GM12872 (cell line): ENCODE results near the gene P3H3.

Experiments used
- CTCF ChIP-seq: IDR thresholded peaks from 3 replicates; pipeline ENCODE4 v1.5.1; 2011; ENCODE audit warnings: low read depth, mild to moderate bottlenecking, low read length, moderate library complexity; ENCODE audit not compliant: insufficient read depth

P3H3 gene

DNA sequence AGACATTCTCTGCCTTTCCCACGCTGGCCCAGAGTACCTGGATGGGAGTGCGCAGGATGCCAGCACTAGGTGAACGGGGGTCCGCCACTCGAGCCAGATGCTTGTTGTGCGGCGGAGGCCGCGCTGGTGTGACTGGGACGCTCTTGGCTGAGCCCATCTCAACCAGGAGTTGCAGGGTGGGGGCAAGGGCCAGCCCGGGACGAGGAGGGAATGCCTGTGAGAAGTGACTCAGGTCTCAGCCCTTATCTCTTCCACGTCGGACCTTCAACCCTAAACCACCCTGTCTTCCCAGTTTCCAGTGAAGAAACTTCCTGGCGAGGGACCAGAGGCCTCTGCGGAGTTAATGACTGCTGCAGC lies 22.6 kb downstream of the P3H3 start:
- no peak for TF ChIP-seq CTCF

DNA sequence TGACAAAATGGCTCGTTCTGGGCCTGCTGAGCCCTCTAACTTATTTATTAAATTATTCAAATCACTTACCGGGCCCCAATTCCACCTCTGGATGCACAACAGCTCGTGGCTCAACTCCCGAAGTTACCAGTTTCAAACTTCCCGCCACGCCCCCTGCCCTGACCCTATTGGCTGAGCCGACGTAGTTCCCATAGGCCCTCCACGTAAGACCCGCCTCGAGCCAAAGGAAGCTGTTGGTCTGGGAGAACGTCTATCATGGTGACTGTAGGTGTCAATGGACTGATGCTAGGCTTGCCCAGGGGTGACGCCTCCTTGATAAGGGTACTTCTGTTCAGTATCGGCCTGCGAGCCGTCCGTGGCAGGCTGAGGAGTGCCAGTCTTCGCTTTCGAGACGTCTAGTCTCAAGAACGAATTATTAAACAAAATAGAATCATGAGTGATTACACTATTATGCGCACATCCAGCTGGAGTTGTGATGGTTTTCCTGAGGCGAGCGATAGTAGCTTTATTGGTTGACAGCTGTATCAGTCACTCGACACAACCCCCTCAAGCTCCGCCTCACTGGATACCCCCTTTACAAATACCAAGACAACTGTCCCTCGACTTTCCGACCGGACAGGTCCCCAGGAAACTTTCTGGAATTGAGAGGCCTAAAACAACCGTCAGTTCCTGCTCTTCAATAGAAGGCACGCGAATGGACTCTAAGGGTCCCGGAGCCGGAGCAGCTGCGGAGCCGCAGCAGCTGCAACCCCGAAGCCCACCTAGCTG lies 23.1 kb downstream of the P3H3 start, which contains the start of gene CDCA3:
Gene CDCA3 (minus strand): TSS at position 134 of the 768 bp plus-strand sequence. CDS start 334 bp downstream, outside the sequence.
- no peak for TF ChIP-seq CTCF

DNA sequence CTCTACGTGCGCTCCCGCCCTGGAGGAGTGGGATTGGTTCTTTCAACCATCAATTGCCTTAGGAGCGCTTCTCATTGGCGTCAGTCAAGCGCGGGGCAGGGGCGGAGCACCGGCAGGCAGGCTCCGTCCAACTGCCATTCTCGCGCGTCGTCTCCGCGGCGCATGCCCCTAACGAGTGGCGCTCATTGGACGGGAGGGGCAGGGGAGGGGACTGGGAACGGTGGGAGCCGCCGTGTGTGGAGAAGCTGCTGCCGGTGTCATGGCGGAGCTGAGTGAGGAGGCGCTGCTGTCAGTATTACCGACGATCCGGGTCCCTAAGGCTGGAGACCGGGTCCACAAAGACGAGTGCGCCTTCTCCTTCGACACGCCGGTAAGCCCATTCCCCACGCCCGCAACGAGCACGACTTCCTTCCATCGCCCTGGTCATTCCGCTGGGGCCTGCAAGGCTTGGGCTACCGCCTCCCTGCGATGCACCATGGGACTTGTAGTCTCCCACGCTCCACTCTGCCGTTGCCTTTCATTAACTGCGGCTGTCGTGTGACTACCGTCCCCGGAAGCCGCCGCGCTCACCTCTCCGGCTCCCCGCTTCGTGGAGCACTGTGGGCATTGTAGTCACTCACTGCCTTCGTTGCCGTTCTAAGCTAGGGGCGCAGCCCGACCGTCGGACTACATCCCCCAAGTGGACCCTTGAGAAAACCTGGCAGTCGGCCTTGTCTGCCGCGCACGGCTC lies 23.9 kb downstream of the P3H3 start, which contains the start of gene USP5:
Gene USP5 (plus strand): TSS at position 230 of the 730 bp plus-strand sequence. CDS start 30 bp downstream, at position 260.
- TF ChIP-seq CTCF = no peak

- TF ChIP-seq CTCF = no peak
Measured at GRCh38 chr12:6852651-6853354, 24.6 kb downstream of the P3H3 start.

DNA sequence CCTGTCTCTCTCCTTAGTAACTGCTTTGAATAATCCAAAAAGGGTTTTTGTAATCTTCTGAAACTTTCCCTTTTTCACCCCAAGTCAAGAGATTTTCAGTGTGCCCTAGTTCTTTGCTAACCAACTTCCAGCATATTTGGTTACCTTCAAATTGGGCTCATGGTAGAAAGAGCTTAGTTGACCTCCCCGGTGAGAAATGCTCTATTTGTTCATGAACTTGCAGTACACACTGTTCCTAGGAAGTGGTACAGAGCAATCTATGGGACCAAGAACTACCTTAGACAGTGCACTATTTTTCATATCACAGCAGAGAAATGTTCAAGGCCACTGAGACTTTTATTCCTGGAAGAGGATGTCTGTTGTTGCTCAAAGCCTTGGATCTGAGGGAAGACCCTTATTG lies 25.4 kb downstream of the P3H3 start:
- TF ChIP-seq CTCF = no peak

- no peak for TF ChIP-seq CTCF
Measured at GRCh38 chr12:6854036-6854435, 25.8 kb downstream of the P3H3 start.

DNA sequence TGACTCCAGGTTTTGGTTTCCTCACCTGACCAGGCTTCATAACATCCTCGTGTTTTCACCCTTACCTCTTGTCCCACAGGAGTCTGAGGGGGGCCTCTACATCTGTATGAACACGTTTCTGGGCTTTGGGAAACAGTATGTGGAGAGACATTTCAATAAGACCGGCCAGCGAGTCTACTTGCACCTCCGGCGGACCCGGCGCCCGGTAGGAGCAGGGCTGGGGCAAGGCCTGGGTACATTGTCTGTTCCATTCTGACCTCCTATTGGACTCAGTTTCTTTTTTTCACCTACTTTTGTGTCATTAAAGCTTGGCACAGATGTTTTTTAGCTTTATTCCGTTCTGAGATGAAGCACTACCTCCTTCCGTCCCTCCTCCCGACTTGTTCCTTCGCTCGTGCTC lies 27.1 kb downstream of the P3H3 start:
- no peak for TF ChIP-seq CTCF
